H9 (cell line): ENCODE measurements around the gene SEZ6. TPM values are rescaled to one million over a fixed set of nuclear protein-coding genes. Genes with fewer than 3 reads are reported as not detected.

Source experiments
- DNase-seq: peaks from one replicate; pipeline ENCODE4 v3.0.0-alpha.2; 2017
- H2AFZ ChIP-seq: one replicate; pipeline ENCODE4 v1.6.1; 2013; ENCODE audit warnings: mild to moderate bottlenecking, low read length, control low read depth, moderate library complexity
- H2AK5ac ChIP-seq: 2 replicates; pipeline ENCODE4 v1.6.1; 2013; ENCODE audit warnings: low read length, control low read depth, mixed read lengths; ENCODE audit not compliant: insufficient read length
- H2BK120ac ChIP-seq: one replicate; pipeline ENCODE4 v1.6.1; 2013; ENCODE audit warnings: low read depth, mild to moderate bottlenecking, low read length, control low read depth, inconsistent platforms; ENCODE audit not compliant: poor library complexity, severe bottlenecking
- H2BK12ac ChIP-seq: 2 replicates; pipeline ENCODE4 v1.6.1; 2013; ENCODE audit warnings: low read length, control low read depth, mixed read lengths, low read depth; ENCODE audit not compliant: insufficient read length
- H2BK15ac ChIP-seq: 2 replicates; pipeline ENCODE4 v1.6.1; 2013; ENCODE audit warnings: low read depth, low read length, control low read depth
- H2BK20ac ChIP-seq: one replicate; pipeline ENCODE4 v1.6.1; 2013; ENCODE audit warnings: low read depth, mild to moderate bottlenecking, low read length, control low read depth, inconsistent platforms; ENCODE audit not compliant: poor library complexity, severe bottlenecking
- H2BK5ac ChIP-seq: 2 replicates; pipeline ENCODE4 v1.6.1; 2013; ENCODE audit warnings: low read length, control low read depth, mixed read lengths; ENCODE audit not compliant: insufficient read length
- H3K14ac ChIP-seq: 2 replicates; pipeline ENCODE4 v1.6.1; 2013; ENCODE audit warnings: low read length, control low read depth; ENCODE audit not compliant: insufficient read depth
- H3K18ac ChIP-seq: 2 replicates; pipeline ENCODE4 v1.6.1; 2013; ENCODE audit warnings: low read depth, mild to moderate bottlenecking, mixed read lengths, low read length, control low read depth; ENCODE audit not compliant: insufficient read length
- H3K23ac ChIP-seq: 2 replicates; pipeline ENCODE4 v1.6.1; 2013; ENCODE audit warnings: low read length, control low read depth, mixed read lengths, low read depth; ENCODE audit not compliant: insufficient read length
- H3K23me2 ChIP-seq: 2 replicates; pipeline ENCODE4 v1.6.1; 2013; ENCODE audit warnings: low read depth, mild to moderate bottlenecking, mixed read lengths, low read length, control low read depth; ENCODE audit not compliant: insufficient read length, poor library complexity, severe bottlenecking
- H3K27ac ChIP-seq: 2 replicates; pipeline ENCODE4 v1.5.1; 2013; ENCODE audit warnings: low read length, control low read depth, mixed read lengths, low read depth; ENCODE audit not compliant: insufficient read length
- H3K27me3 ChIP-seq: 2 replicates; pipeline ENCODE4 v1.6.1; 2013; ENCODE audit warnings: low read length, control low read depth, inconsistent platforms; ENCODE audit not compliant: insufficient read depth
- H3K4ac ChIP-seq: 2 replicates; pipeline ENCODE4 v1.6.1; 2013; ENCODE audit warnings: low read depth, mild to moderate bottlenecking, control low read depth, inconsistent platforms, low read length, moderate library complexity
- H3K4me1 ChIP-seq: 2 replicates; pipeline ENCODE4 v1.6.1; 2013; ENCODE audit warnings: low read length, control low read depth, inconsistent platforms; ENCODE audit not compliant: insufficient read depth
- H3K4me2 ChIP-seq: 2 replicates; pipeline ENCODE4 v1.6.1; 2013; ENCODE audit warnings: low read length, control low read depth, mixed read lengths; ENCODE audit not compliant: insufficient read length, insufficient read depth
- H3K56ac ChIP-seq: 2 replicates; pipeline ENCODE4 v1.6.1; 2013; ENCODE audit warnings: low read depth, mild to moderate bottlenecking, mixed read lengths, low read length, control low read depth; ENCODE audit not compliant: insufficient read length
- H3K79me1 ChIP-seq: 2 replicates; pipeline ENCODE4 v1.6.1; 2013; ENCODE audit warnings: low read depth, mild to moderate bottlenecking, moderate library complexity, low read length, control low read depth, inconsistent platforms; ENCODE audit not compliant: insufficient read depth, poor library complexity, severe bottlenecking
- H3K79me2 ChIP-seq: 2 replicates; pipeline ENCODE4 v1.6.1; 2013; ENCODE audit warnings: low read length, control low read depth, inconsistent platforms; ENCODE audit not compliant: insufficient read depth
- H3K9ac ChIP-seq: 2 replicates; pipeline ENCODE4 v1.6.1; 2013; ENCODE audit warnings: low read length, control low read depth, mixed read lengths; ENCODE audit not compliant: insufficient read length; ENCODE audit errors: extremely low read depth
- H3K9me3 ChIP-seq: one replicate; pipeline ENCODE4 v1.6.1; 2013; ENCODE audit warnings: low read depth, low read length, inconsistent platforms; ENCODE audit not compliant: control insufficient read depth
- H3T11ph ChIP-seq: one replicate; pipeline ENCODE4 v1.6.1; 2013; ENCODE audit warnings: mild to moderate bottlenecking, low read length, control low read depth, inconsistent platforms
- H4K20me1 ChIP-seq: one replicate; pipeline ENCODE4 v1.6.1; 2013; ENCODE audit not compliant: control insufficient read depth, insufficient read length, insufficient read depth
- H4K5ac ChIP-seq: 2 replicates; pipeline ENCODE4 v1.6.1; 2013; ENCODE audit warnings: low read depth, mild to moderate bottlenecking, mixed read lengths, low read length, control low read depth; ENCODE audit not compliant: insufficient read length
- H4K8ac ChIP-seq: replicated peaks from 2 replicates; pipeline ENCODE4 v1.6.1; 2013; ENCODE audit warnings: low read length, control low read depth, mixed read lengths, low read depth; ENCODE audit not compliant: insufficient read length
- H4K91ac ChIP-seq: 2 replicates; pipeline ENCODE4 v1.6.1; 2013; ENCODE audit warnings: low read depth, mild to moderate bottlenecking, moderate library complexity, mixed read lengths, low read length, control low read depth; ENCODE audit not compliant: insufficient read length
- H3K27ac Mint-ChIP-seq, 3 experiments: 2 replicates in 2 of 3; 3 replicates in 1 of 3; pipeline ENCODE4 v1.8.0; 2020 to 2021; ENCODE audit warnings: mixed read lengths in 3 of 3, mild to moderate bottlenecking in 1 of 3, moderate library complexity in 1 of 3
- H3K27me3 Mint-ChIP-seq: 2 replicates; pipeline ENCODE4 v1.8.0; 2021; ENCODE audit warnings: low read depth, mild to moderate bottlenecking, moderate library complexity, mixed read lengths
- H3K36me3 Mint-ChIP-seq, 3 experiments: 2 replicates in 2 of 3; 3 replicates in 1 of 3; pipeline ENCODE4 v1.8.0; 2020 to 2021; ENCODE audit warnings: low read depth in 3 of 3, mixed read lengths in 3 of 3; ENCODE audit not compliant: insufficient read depth in 1 of 3
- H3K4me1 Mint-ChIP-seq, 2 experiments: 2 replicates each; pipeline ENCODE4 v1.8.0; 2020; ENCODE audit warnings: mixed read lengths in 2 of 2
- H3K4me3 Mint-ChIP-seq, 2 experiments: 2 replicates in 1 of 2; 3 replicates in 1 of 2; pipeline ENCODE4 v1.8.0; 2020 to 2021; ENCODE audit warnings: mild to moderate bottlenecking in 2 of 2, mixed read lengths in 2 of 2, moderate library complexity in 1 of 2
- H3K9me3 Mint-ChIP-seq, 2 experiments: 2 replicates in 1 of 2; 3 replicates in 1 of 2; pipeline ENCODE4 v1.8.0; 2020; ENCODE audit warnings: mild to moderate bottlenecking in 2 of 2, mixed read lengths in 2 of 2, moderate library complexity in 1 of 2
- WGBS: extraction: QIAGEN DNeasy Blood & Tissue Kit; methylation state at CpG from one replicate; pipeline ENCODE4 v1.1.7; 2013; ENCODE audit warnings: missing lambda C conversion rate, low lambda C conversion rate, mixed read lengths; ENCODE audit not compliant: insufficient read length; ENCODE audit errors: extremely low coverage; 5-methylcytosine and 5-hydroxymethylcytosine counted together
- total RNA-seq: library from RNA; stranded (reverse); gene quantifications from 2 replicates; pipeline ENCODE4 v1.2.1, GENCODE V29; 2021
- TF ChIP-seq, protein P1 (sequence below): fragments of 200-600 bp; sonication (generic); conservative IDR thresholded peaks from 3 replicates; pipeline ENCODE4 v1.8.0; 2021; ENCODE audit warnings: antibody characterized with exemption, mild to moderate bottlenecking

The SEZ6 gene
- total RNA-seq, 1 experiment from 2014 or later, result 1.8 TPM

DNA sequence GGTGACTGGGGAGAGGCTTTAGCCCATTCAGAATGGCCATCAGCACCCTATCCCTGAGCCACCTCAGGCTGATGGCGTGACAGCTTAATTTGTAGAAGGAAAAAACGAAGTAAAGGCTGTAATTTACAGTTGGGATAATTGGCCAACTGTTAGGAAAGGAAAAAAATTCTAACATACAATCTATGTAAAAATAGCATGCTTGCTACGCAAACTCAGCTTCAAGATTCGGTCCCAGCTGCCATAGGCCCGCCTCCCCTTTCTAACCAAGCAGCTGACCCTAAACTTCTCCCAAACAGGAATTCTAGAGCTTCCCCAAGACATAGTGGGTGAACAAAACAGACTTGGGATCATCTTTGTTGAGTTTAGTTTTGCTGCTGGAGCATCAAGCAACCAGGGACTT lies 4.9 kb downstream of the SEZ6 start:
- Mint-ChIP-seq H3K27ac (no peak overlapping the region; a peak in 1 of 7 replicates), H3K4me1 (peaks cover 60 to 67% of the 10 kb centered on the region in 2 experiments), H3K36me3 (no peaks in the 10 kb centered on the region; a peak in 1 of 7 replicates), H3K27me3 (peaks cover 54% of the 10 kb centered on the region), H3K9me3 (no peaks in the 10 kb centered on the region), H3K4me3 (no peak overlapping the region)
- Histone ChIP-seq H3K79me2 (no peaks in the 10 kb centered on the region), H3K4me2 (no peak overlapping the region), H2AK5ac (no peak overlapping the region), H3T11ph (no peak overlapping the region), H3K27me3 (peaks cover 10% of the 10 kb centered on the region; the same call in 1 of the 2 replicates), H3K23ac (no peak overlapping the region), H3K56ac (no peak overlapping the region), H3K18ac (no peak overlapping the region), H4K5ac (no peak overlapping the region), H3K23me2 (peaks cover 9% of the 10 kb centered on the region), H2BK20ac (no peak overlapping the region), H3K14ac (no peak overlapping the region), H4K91ac (no peak overlapping the region), H2BK15ac (no peak overlapping the region), H3K27ac (no peak overlapping the region), H3K9me3 (no peaks in the 10 kb centered on the region), H4K20me1 (no peaks in the 10 kb centered on the region), H3K9ac (no peak overlapping the region), H3K79me1 (no peaks in the 10 kb centered on the region), H4K8ac (no peak overlapping the region), H3K4me1 (peaks cover 10% of the 10 kb centered on the region; the same call in 1 of the 2 replicates), H2AFZ (no peak overlapping the region), H2BK12ac (no peak overlapping the region), H3K4ac (no peak overlapping the region), H2BK120ac (no peak overlapping the region), H2BK5ac (no peak overlapping the region)
- no peak for DNase-seq
- WGBS, result no CpG with 5 or more reads among the region's 5 CpGs
- TF ChIP-seq, protein P1, sequence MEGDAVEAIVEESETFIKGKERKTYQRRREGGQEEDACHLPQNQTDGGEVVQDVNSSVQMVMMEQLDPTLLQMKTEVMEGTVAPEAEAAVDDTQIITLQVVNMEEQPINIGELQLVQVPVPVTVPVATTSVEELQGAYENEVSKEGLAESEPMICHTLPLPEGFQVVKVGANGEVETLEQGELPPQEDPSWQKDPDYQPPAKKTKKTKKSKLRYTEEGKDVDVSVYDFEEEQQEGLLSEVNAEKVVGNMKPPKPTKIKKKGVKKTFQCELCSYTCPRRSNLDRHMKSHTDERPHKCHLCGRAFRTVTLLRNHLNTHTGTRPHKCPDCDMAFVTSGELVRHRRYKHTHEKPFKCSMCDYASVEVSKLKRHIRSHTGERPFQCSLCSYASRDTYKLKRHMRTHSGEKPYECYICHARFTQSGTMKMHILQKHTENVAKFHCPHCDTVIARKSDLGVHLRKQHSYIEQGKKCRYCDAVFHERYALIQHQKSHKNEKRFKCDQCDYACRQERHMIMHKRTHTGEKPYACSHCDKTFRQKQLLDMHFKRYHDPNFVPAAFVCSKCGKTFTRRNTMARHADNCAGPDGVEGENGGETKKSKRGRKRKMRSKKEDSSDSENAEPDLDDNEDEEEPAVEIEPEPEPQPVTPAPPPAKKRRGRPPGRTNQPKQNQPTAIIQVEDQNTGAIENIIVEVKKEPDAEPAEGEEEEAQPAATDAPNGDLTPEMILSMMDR, result no peak
